ENCODE data around the gene LTK. TPM values are rescaled to one million over a fixed set of nuclear protein-coding genes. Genes with fewer than 3 reads are reported as not detected.

The LTK gene
- total and polyA plus RNA-seq, 2 of the 8 experiments (the other 6 are each of a cell fraction or from before 2014, with no cell fraction given), result 0.05 to 0.19 TPM

- Histone ChIP-seq H2AFZ (ENCODE audit: low read length) (no peak overlapping the region), H4K91ac (replicated peaks; ENCODE audit: insufficient read length, low read length) (no peak overlapping the region), H3K23ac (ENCODE audit: insufficient read length) (no peak overlapping the region), H2BK120ac (replicated peaks; ENCODE audit: low read depth, low read length) (no peak overlapping the region), H4K5ac (ENCODE audit: insufficient read length, low read depth, low read length) (no peak overlapping the region), H3K9me3 (ENCODE audit: insufficient read depth in 2 of 2, low read depth in 1 of 2, low read length in 1 of 2) (no peaks in the 10 kb centered on the region), H3K27me3 (replicated peaks in 1 of 4; ENCODE audit: control insufficient read depth in 3 of 4, extremely low read depth in 1 of 4, insufficient read depth in 3 of 4, low read length in 3 of 4) (peaks cover 25 to 41% (median 38%) of the 10 kb centered on the region in 4 experiments), H3K27ac (ENCODE audit: low read depth, low read length) (no peak overlapping the region), H3K18ac (ENCODE audit: extremely low read depth, low read length) (no peak overlapping the region), H2BK20ac (ENCODE audit: low read length) (no peak overlapping the region), H3K79me2 (ENCODE audit: control insufficient read depth in 1 of 2, insufficient read depth in 2 of 2, low read length in 2 of 2) (no peaks in the 10 kb centered on the region), H2BK15ac (ENCODE audit: low read length) (no peak overlapping the region), H3K36me3 (ENCODE audit: control insufficient read depth in 2 of 4, insufficient read depth in 4 of 4, low read length in 3 of 4) (peaks cover 0 to 2% (median 0%) of the 10 kb centered on the region in 4 experiments; a peak in 1 of 8 replicates), H3K79me1 (ENCODE audit: low read depth, low read length) (no peaks in the 10 kb centered on the region), H3K4me1 (replicated peaks in 1 of 4; ENCODE audit: control insufficient read depth in 3 of 4, insufficient read depth in 4 of 4, low read length in 3 of 4) (peaks cover 0 to 4% (median 2%) of the 10 kb centered on the region in 4 experiments; a peak in 4 of 7 replicates), H3K14ac (ENCODE audit: insufficient read length) (no peak overlapping the region), H3K9ac (replicated peaks in 1 of 4; ENCODE audit: extremely low read depth in 1 of 4, low read depth in 3 of 4, low read length in 3 of 4) (no peak overlapping the region), H3K23me2 (ENCODE audit: low read depth, low read length) (peaks cover 14% of the 10 kb centered on the region; the same call in 1 of the 2 replicates), H2AK5ac (ENCODE audit: low read depth, low read length) (no peak overlapping the region), H2BK12ac (ENCODE audit: low read depth, low read length) (no peak overlapping the region), H4K8ac (ENCODE audit: extremely low read depth, insufficient read depth, low read length) (no peak overlapping the region), H4K20me1 (replicated peaks in 1 of 2; ENCODE audit: control insufficient read depth in 1 of 2, insufficient read depth in 2 of 2, low read length in 2 of 2) (peaks cover 0 to 3% of the 10 kb centered on the region in 2 experiments), H2BK5ac (ENCODE audit: low read depth, low read length) (no peak overlapping the region), H3K56ac (replicated peaks; ENCODE audit: insufficient read length, low read depth, low read length) (no peak overlapping the region), H3K4me3 (ENCODE audit: extremely low read depth in 1 of 4, insufficient read depth in 2 of 4, low read depth in 3 of 4, low read length in 4 of 4) (no peak overlapping the region), H3K4ac (replicated peaks; ENCODE audit: insufficient read length, low read depth, low read length) (no peak overlapping the region), H3K4me2 (ENCODE audit: insufficient read depth in 1 of 2, low read depth in 2 of 2, low read length in 2 of 2) (no peak overlapping the region)
- WGBS, 2 experiments (ENCODE audit: extremely low coverage in 1 of 2, insufficient coverage in 1 of 2, insufficient read length in 1 of 2, insufficient replicate concordance in 2 of 2, low coverage in 1 of 2, low lambda C conversion rate in 2 of 2, missing lambda C conversion rate in 1 of 2), result 95% methylated on average over 2 of the region's 2 CpGs; no CpG with 5 or more reads in 1 of the 2 experiments
- no peak for FAIRE-seq
- ChIA-PET POLR2A (ENCODE audit: partially characterized antibody) (interaction anchor here (1.2 kb wide), 1 partner anchor 24 kb away, joined by 3 read pairs; the partner anchor contains the start of gene LTK), CTCF (ENCODE audit: partially characterized antibody) (interaction anchor here (2.9 kb wide), 1 partner anchor 23 kb away, joined by 9 read pairs; no protein-coding TSS in a partner anchor)
- DNase-seq (ENCODE audit: low read depth in 1 of 2, low spot score in 2 of 2), result no peak
- TF ChIP-seq TCF12 (IDR thresholded peaks at IDR 0.05; ENCODE audit: low read depth, low read length) (no peak), JUN (IDR thresholded peaks at IDR 0.05; ENCODE audit: low read depth, low read length) (no peak), GABPA (IDR thresholded peaks at IDR 0.05; ENCODE audit: borderline replicate concordance, insufficient read depth, low read length) (no peak), TAF1 (IDR thresholded peaks at IDR 0.05; ENCODE audit: low read depth, low read length) (no peak), HDAC6 (IDR thresholded peaks at IDR 0.05; ENCODE audit: low read depth, low read length) (no peak), ASH2L (IDR thresholded peaks at IDR 0.05; ENCODE audit: low read length) (no peak), SP2 (IDR thresholded peaks at IDR 0.05; ENCODE audit: low read length) (no peak), SRF (IDR thresholded peaks at IDR 0.05; ENCODE audit: low read depth, low read length) (no peak), CTBP2 (IDR thresholded peaks at IDR 0.05; ENCODE audit: borderline replicate concordance, insufficient read depth, insufficient read length, low read length) (no peak), JUND (IDR thresholded peaks at IDR 0.05; ENCODE audit: low read length) (no peak), NANOG (IDR thresholded peaks at IDR 0.05; ENCODE audit: insufficient read depth, low read depth, low read length, poor library complexity, severe bottlenecking) (no peak), BRCA1 (IDR thresholded peaks at IDR 0.05; ENCODE audit: low read depth, low read length) (no peak)
Measured at GRCh38 chr15:41489641-41490040, 24.0 kb downstream of the LTK start.

Measured in H1 (cell line).